ENCODE measurements around the gene TMEM208. TPM values are rescaled to one million over a fixed set of nuclear protein-coding genes. Genes with fewer than 3 reads are reported as not detected.

Gene TMEM208
- total RNA-seq, 4 donors from 2014 or later: 20.8 to 40.3 (median 31.0) TPM

DNA sequence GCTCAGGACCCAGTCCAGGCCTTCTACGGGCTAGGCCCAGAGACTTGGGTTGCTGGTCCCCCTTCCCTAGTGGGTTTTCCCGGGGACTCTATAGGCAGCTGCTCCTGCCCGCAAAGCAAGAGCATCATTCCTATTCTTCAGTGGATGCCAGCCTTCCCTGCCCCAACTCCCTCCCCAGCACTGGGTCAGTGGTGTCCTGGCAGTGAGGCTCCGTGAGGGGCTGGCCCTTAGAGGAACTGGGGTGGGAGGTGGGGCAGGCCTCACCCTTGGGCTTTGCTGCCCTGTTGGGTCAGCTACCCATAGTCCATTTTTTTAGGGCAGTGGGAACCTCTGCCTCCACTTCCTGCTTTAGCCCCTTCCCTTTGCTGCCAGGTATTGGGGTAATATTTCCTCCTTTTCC lies 44.5 kb downstream of the TMEM208 start:
- no peak for DNase-seq (ENCODE audit: low spot score in 2 of 2)
- H3K4me3 ChIP-seq (ENCODE audit: low read depth, poor library complexity, severe bottlenecking): no peak overlapping the region
- TF ChIP-seq, protein P1, sequence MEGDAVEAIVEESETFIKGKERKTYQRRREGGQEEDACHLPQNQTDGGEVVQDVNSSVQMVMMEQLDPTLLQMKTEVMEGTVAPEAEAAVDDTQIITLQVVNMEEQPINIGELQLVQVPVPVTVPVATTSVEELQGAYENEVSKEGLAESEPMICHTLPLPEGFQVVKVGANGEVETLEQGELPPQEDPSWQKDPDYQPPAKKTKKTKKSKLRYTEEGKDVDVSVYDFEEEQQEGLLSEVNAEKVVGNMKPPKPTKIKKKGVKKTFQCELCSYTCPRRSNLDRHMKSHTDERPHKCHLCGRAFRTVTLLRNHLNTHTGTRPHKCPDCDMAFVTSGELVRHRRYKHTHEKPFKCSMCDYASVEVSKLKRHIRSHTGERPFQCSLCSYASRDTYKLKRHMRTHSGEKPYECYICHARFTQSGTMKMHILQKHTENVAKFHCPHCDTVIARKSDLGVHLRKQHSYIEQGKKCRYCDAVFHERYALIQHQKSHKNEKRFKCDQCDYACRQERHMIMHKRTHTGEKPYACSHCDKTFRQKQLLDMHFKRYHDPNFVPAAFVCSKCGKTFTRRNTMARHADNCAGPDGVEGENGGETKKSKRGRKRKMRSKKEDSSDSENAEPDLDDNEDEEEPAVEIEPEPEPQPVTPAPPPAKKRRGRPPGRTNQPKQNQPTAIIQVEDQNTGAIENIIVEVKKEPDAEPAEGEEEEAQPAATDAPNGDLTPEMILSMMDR (IDR thresholded peaks at IDR 0.05): no peak
- TF ChIP-seq POLR2A (IDR thresholded peaks at IDR 0.05): no peak
- intact Hi-C loops (cut with DNase I; ENCODE audit: low total_unique reads): no loop called here
- 87 to 97% methylated on average over 4 of the region's 4 CpGs for WGBS, 2 donors

DNA sequence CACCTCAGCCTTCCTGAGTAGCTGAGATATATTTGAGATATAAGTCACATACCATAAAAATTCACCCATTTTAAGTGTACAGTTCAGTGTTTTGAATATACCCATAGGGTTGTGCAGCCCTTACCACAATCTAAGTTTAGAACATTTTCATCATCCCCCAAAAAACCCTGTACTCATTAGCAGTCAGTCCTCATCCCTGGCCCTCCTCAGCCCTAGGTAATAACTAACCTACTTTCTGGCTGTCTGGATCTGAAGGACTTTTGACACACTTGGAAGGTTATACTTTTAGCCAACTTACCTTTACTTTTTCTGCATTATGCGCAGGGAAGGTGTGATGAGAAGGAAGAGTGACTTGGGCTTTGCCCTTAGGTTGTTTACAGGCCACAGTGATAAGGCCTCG lies 48.4 kb downstream of the TMEM208 start:
- TF ChIP-seq, protein P1 (IDR thresholded peaks at IDR 0.05): no peak
- no peak for TF ChIP-seq POLR2A (IDR thresholded peaks at IDR 0.05)
- WGBS, 2 donors: 88 to 90% methylated on average over 2 of the region's 2 CpGs
- DNase-seq (ENCODE audit: low spot score in 2 of 2): no peak
- H3K4me3 ChIP-seq (ENCODE audit: low read depth, poor library complexity, severe bottlenecking): no peak overlapping the region
- intact Hi-C loops (cut with DNase I; ENCODE audit: low total_unique reads): loop anchor here (5.0 kb wide), 1 partner anchor 192 kb away; no protein-coding TSS in a partner anchor

DNA sequence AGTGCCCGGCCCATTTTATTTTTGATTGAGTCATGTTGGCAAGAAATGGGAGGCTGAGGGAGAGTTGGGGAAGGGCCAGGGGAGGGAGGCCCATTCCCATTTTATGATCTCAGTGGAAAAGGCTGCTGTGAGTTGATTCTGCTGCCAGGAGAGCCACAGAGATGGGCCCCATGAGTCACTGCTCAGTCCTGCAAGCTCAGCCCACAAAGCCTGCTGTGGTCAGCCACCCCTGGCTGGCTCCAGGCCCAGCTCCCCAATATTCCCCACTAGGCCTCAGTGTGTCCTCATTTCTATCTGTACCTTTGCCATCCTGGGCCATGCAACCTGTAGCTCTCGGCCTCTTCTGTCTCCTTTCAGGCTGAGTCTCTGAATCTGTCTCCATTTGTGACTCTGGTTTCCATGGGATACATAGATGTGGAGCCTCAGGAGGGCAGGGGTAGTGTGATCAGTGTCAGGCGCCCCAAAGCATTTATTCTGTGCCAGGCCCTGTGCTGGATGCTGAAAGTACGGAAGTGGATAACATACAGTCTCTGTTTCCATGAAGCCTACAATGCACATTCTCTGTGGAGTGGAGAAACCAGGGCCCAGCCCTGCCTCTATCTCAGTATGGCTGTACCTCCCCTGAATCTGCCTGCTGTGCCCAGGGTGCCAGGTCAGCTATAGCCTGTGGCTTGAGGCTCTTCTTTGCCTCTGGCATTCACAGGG lies 50.5 kb downstream of the TMEM208 start:
- WGBS, 2 donors: 52 to 64% methylated on average over 4 of the region's 4 CpGs
- no peak overlapping the region for H3K4me3 ChIP-seq (ENCODE audit: low read depth, poor library complexity, severe bottlenecking)
- peak in 1 of 2 donors; percentile 38 for DNase-seq (ENCODE audit: low spot score in 2 of 2)
- intact Hi-C loops (cut with DNase I; ENCODE audit: low total_unique reads): loop anchor here (5.0 kb wide), 1 partner anchor 190 kb away; no protein-coding TSS in a partner anchor
- no peak for TF ChIP-seq POLR2A (IDR thresholded peaks at IDR 0.05)
- TF ChIP-seq, protein P1 (IDR thresholded peaks at IDR 0.05): no peak

DNA sequence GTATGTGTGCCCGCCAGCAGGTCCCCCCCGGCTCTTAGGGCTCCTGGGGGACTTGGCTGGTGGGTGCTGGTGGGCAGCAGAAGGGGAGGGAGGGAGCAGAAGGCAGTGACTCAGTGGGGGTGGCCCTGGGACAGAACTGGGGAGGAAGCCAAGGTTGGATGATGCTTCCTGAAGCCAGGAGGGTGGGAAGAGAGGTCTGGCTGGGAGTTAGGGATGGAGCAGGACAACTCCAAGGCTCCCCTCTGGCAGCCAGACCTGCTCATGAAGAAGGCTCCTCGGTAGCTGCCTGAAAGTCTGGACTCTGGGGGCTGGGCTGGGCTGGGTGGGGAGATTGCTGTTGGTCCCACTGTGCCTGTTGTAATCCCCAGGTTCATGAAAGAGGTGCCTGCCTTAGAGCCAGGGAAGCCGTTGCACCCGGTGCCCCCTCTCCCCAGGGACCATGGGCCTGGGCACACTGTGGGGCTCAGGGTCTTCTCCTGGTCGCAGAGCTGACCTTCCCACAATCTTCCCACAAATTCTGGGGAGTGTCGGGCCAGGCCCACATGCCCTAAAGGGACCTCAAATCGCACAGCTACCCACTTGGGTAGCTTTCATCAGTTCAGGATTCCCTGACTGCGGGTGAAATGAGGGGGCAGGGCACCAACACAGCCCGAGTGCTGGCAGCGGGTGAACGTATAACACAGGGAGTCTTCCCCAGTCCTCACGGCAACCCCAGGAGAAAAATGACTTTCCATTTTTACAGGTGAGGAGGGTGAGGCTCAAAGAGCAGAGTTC lies 51.3 kb downstream of the TMEM208 start:
- no peak for TF ChIP-seq POLR2A (IDR thresholded peaks at IDR 0.05)
- TF ChIP-seq, protein P1 (IDR thresholded peaks at IDR 0.05): no peak
- intact Hi-C loops (cut with DNase I; ENCODE audit: low total_unique reads): loop anchor here (5.0 kb wide), 1 partner anchor 189 kb away; no protein-coding TSS in a partner anchor
- WGBS, 2 donors: 24 to 43% methylated on average over 12 to 13 of the region's 13 CpGs
- H3K4me3 ChIP-seq (ENCODE audit: low read depth, poor library complexity, severe bottlenecking): peak overlapping the region; percentile 51
- no peak for DNase-seq (ENCODE audit: low spot score in 2 of 2)

MicroRNAs within 50 kb of the gene (microRNA counts, 767-probe panel; counts per million panel counts)
- microRNA hsa-miR-328: 0 to 358 counts per million in 2 donors

Small RNA genes lying within 50 kb of the gene (microRNA-seq; reads per million reads assigned to microRNA genes)
- 82.1 to 91.7 reads per million in 2 donors for gene MIR328 (ENCODE audit: borderline number of aligned reads in 1 of 2, borderline replicate concordance in 2 of 2)

Other genes with a start within 250 kb of the TMEM208 start
- gene CES4A, start 238.5 kb upstream of the TMEM208 start, total RNA-seq: 10 to 100 TPM; 43.6 to 95.8 (median 75.9) TPM
- 10 to 100 TPM; 42.4 to 76.3 (median 48.2) TPM for gene CBFB, start 198.0 kb upstream of the TMEM208 start, total RNA-seq
- gene PHAF1, start 117.2 kb upstream of the TMEM208 start, total RNA-seq: 10 to 100 TPM; 39.7 to 51.1 (median 46.8) TPM
- gene B3GNT9, start 76.1 kb upstream of the TMEM208 start, total RNA-seq: 10 to 100 TPM; 10.3 to 18.0 (median 13.3) TPM
- 10 to 100 TPM; 46.3 to 51.0 (median 49.4) TPM for gene TRADD, start 67.2 kb upstream of the TMEM208 start, total RNA-seq
- gene FBXL8, start 67.2 kb upstream of the TMEM208 start, total RNA-seq: 10 to 100 TPM; 47.3 to 97.8 (median 67.9) TPM
- 100 to 1,000 TPM in 1 of 4 donors, 10 to 100 TPM in 3; 48.3 to 131 (median 64.7) TPM for gene HSF4, start 62.4 kb upstream of the TMEM208 start, total RNA-seq
- gene NOL3, start 56.6 kb upstream of the TMEM208 start, total RNA-seq: 100 to 1,000 TPM in 2 of 4 donors, 10 to 100 TPM in 2; 84.3 to 139 (median 115) TPM
- gene MATCAP1, start 43.2 kb upstream of the TMEM208 start, total RNA-seq: 1 to 10 TPM; 5.1 to 8.9 (median 7.3) TPM
- 1 to 10 TPM in 3 of 4 donors, under 1 TPM in 1; 0.95 to 3.8 (median 1.7) TPM for gene EXOC3L1, start 37.0 kb upstream of the TMEM208 start, total RNA-seq
- gene E2F4, start 35.0 kb upstream of the TMEM208 start, total RNA-seq: 10 to 100 TPM; 56.8 to 74.8 (median 68.1) TPM
- gene ELMO3, start 28.0 kb upstream of the TMEM208 start, total RNA-seq: 10 to 100 TPM; 37.2 to 62.2 (median 51.6) TPM
- gene FHOD1, start 20.4 kb downstream of the TMEM208 start, total RNA-seq: 10 to 100 TPM in 1 of 4 donors, 1 to 10 TPM in 3; 6.3 to 15.6 (median 8.4) TPM
- under 1 TPM; 0.04 to 0.83 (median 0.64) TPM for gene SLC9A5, start 21.8 kb downstream of the TMEM208 start, total RNA-seq
- 10 to 100 TPM; 16.6 to 28.0 (median 21.2) TPM for gene PLEKHG4, start 52.4 kb downstream of the TMEM208 start, total RNA-seq
- under 1 TPM in 2 of 4 donors, not detected in 2; 0.11 to 0.32 TPM for gene KCTD19, start 99.6 kb downstream of the TMEM208 start, total RNA-seq
- under 1 TPM in 2 of 4 donors, not detected in 2; 0.26 to 0.64 TPM for gene LRRC36, start 99.7 kb downstream of the TMEM208 start, total RNA-seq
- 100 to 1,000 TPM in 2 of 4 donors, 10 to 100 TPM in 2; 29.6 to 197 (median 89.7) TPM for gene TPPP3, start 166.4 kb downstream of the TMEM208 start, total RNA-seq
- 10 to 100 TPM; 15.1 to 24.7 (median 21.4) TPM for gene ZDHHC1, start 189.3 kb downstream of the TMEM208 start, total RNA-seq
- 100 to 1,000 TPM in 1 of 4 donors, 10 to 100 TPM in 3; 63.2 to 121 (median 80.8) TPM for gene HSD11B2, start 204.0 kb downstream of the TMEM208 start, total RNA-seq